ENCODE data around the gene IRF9.
A peak's percentile ranks its signal among the peaks of the same experiment; 100 is the strongest.

Gene IRF9

GRCh38 chr14:24160850-24161804 is at the start of gene IRF9:
Gene IRF9 (plus strand): TSS chr14:24161265. CDS start chr14:24162145, 880 bp downstream.
- peak; percentile 95 for DNase-seq

GRCh38 chr14:24113379-24113800 is 47.7 kb upstream of the IRF9 start:
- DNase-seq: no peak

GRCh38 chr14:24113801-24114531 is 47.1 kb upstream of the IRF9 start:
- peak; percentile 92 for DNase-seq

- peak; percentile 100 for DNase-seq
These were observed 46.3 kb upstream of the IRF9 start, which contains the start of the genes DCAF11 and NRL for GRCh38 chr14:24114532-24115421. Gene DCAF11 (plus strand): TSS chr14:24114777. CDS start chr14:24115595, 818 bp downstream. Gene NRL (minus strand): TSS chr14:24114949. CDS start chr14:24082848, 32,101 bp downstream.

- DNase-seq: no peak
These were observed 45.5 kb upstream of the IRF9 start for GRCh38 chr14:24115422-24116127.

GRCh38 chr14:24116128-24116814 is 44.8 kb upstream of the IRF9 start:
- DNase-seq: no peak

GRCh38 chr14:24117179-24117578 is 43.9 kb upstream of the IRF9 start:
- DNase-seq: no peak

- no peak for DNase-seq
These were observed 41.4 kb upstream of the IRF9 start for GRCh38 chr14:24119691-24120090.

- DNase-seq: no peak
These were observed 39.9 kb upstream of the IRF9 start for GRCh38 chr14:24121210-24121609.

- DNase-seq: no peak
These were observed 38.6 kb upstream of the IRF9 start for GRCh38 chr14:24122416-24122815.

- no peak for DNase-seq
These were observed 38.2 kb upstream of the IRF9 start for GRCh38 chr14:24122898-24123297.

GRCh38 chr14:24123424-24124417 is 37.3 kb upstream of the IRF9 start:
- no peak for DNase-seq

- no peak for DNase-seq
These were observed 34.1 kb upstream of the IRF9 start for GRCh38 chr14:24126939-24127338.

GRCh38 chr14:24127673-24128072 is 33.4 kb upstream of the IRF9 start:
- no peak for DNase-seq

GRCh38 chr14:24129410-24129998 is 31.6 kb upstream of the IRF9 start:
- no peak for DNase-seq

- no peak for DNase-seq
These were observed 30.7 kb upstream of the IRF9 start, which contains the start of gene FITM1 for GRCh38 chr14:24130380-24130716. Gene FITM1 (plus strand): TSS chr14:24130659. CDS start chr14:24131564, 905 bp downstream.

- DNase-seq: no peak
These were observed 30.1 kb upstream of the IRF9 start for GRCh38 chr14:24130717-24131548.

GRCh38 chr14:24131549-24131966 is 29.5 kb upstream of the IRF9 start:
- no peak for DNase-seq
